K562 (cell line): ENCODE measurements around the gene GOLIM4. TPM values are rescaled to one million over a fixed set of nuclear protein-coding genes. Genes with fewer than 3 reads are reported as not detected.

ENCODE experiments used
- ARID1B ChIP-seq: fragments of 450-650 bp; IDR thresholded peaks from 2 replicates; pipeline ENCODE4 v1.6.1; 2016; ENCODE audit warnings: antibody characterized with exemption, mild to moderate bottlenecking, inconsistent platforms
- CBFA2T2 ChIP-seq: fragments of 450-650 bp; conservative IDR thresholded peaks from 2 replicates; pipeline ENCODE4 v1.6.1; 2017; ENCODE audit warnings: mild to moderate bottlenecking
- DPF2 ChIP-seq: fragments of 450-650 bp; IDR thresholded peaks from 2 replicates; pipeline ENCODE4 v1.6.1; 2016
- FOSL1 ChIP-seq: fragments of 200-800 bp; sonication (Bioruptor generic); conservative IDR thresholded peaks from 2 replicates; pipeline ENCODE4 v1.6.1; 2016; ENCODE audit warnings: missing genetic modification characterization, missing compliant biosample characterization
- GATAD2B ChIP-seq: fragments of 450-650 bp; IDR thresholded peaks from 2 replicates; pipeline ENCODE4 v1.6.1; 2017; ENCODE audit warnings: mild to moderate bottlenecking, borderline replicate concordance
- HDAC3 ChIP-seq: fragments of 450-650 bp; IDR thresholded peaks from 2 replicates; pipeline ENCODE4 v1.6.1; 2018; ENCODE audit warnings: borderline replicate concordance, mild to moderate bottlenecking, moderate library complexity; ENCODE audit not compliant: partially characterized antibody
- MAZ ChIP-seq, 2 experiments: fragments of 450-650 bp in 1 of 2; sonication (generic) in 1 of 2; formaldehyde crosslinking; IDR thresholded peaks in 1 of 2; conservative IDR thresholded peaks in 1 of 2; 2 replicates each; pipeline versions ENCODE4 v1.4.0 to v1.5.0; 2020; ENCODE audit warnings: mild to moderate bottlenecking in 1 of 2, missing genetic modification reagents in 1 of 2
- MBD2 ChIP-seq: sonication (generic); IDR thresholded peaks from 2 replicates; pipeline ENCODE4 v1.6.1; 2016; ENCODE audit warnings: low read depth, borderline replicate concordance
- MEF2D ChIP-seq: conservative IDR thresholded peaks from 2 replicates; pipeline ENCODE4 v1.6.1; 2016; ENCODE audit warnings: low read depth, missing genetic modification characterization, missing compliant biosample characterization
- NBN ChIP-seq: fragments of 450-650 bp; IDR thresholded peaks from 2 replicates; pipeline ENCODE4 v1.6.1; 2016; ENCODE audit warnings: low read depth, mild to moderate bottlenecking
- NFATC3 ChIP-seq: fragments of 450-650 bp; IDR thresholded peaks from 2 replicates; pipeline ENCODE4 v1.6.1; 2017; ENCODE audit warnings: mild to moderate bottlenecking
- NFIC ChIP-seq: fragments of 450-650 bp; IDR thresholded peaks from 2 replicates; pipeline ENCODE4 v1.6.1; 2017; ENCODE audit warnings: mild to moderate bottlenecking, inconsistent platforms
- NR2F6 ChIP-seq: fragments of 450-650 bp; formaldehyde crosslinking; IDR thresholded peaks from 2 replicates; pipeline ENCODE4 v1.4.0; 2020; ENCODE audit warnings: mild to moderate bottlenecking
- PBX2 ChIP-seq, 2 experiments: IDR thresholded peaks in 1 of 2; conservative IDR thresholded peaks in 1 of 2; 2 replicates each; pipeline ENCODE4 v1.6.1; 2016; ENCODE audit warnings: low read depth in 2 of 2, mild to moderate bottlenecking in 1 of 2, missing compliant biosample characterization in 1 of 2, missing genetic modification characterization in 1 of 2, moderate library complexity in 1 of 2
- RCOR1 ChIP-seq, 2 experiments: IDR thresholded peaks; 2 replicates each; pipeline ENCODE4 v1.6.1; 2012; ENCODE audit warnings: low read depth in 2 of 2, low read length in 2 of 2, borderline replicate concordance in 1 of 2, improper control_type of control experiment in 1 of 2
- RFX1 ChIP-seq: fragments of 450-650 bp; IDR thresholded peaks from 2 replicates; pipeline ENCODE4 v1.6.1; 2016; ENCODE audit warnings: mild to moderate bottlenecking, moderate library complexity
- SMARCC2 ChIP-seq: fragments of 450-650 bp; IDR thresholded peaks from 2 replicates; pipeline ENCODE4 v1.6.1; 2017; ENCODE audit warnings: antibody characterized with exemption, moderate library complexity, mild to moderate bottlenecking, low read depth
- STAT5A ChIP-seq: IDR thresholded peaks from 2 replicates; pipeline ENCODE4 v1.6.1; 2012; ENCODE audit warnings: low read length, inconsistent platforms, borderline replicate concordance
- TCF7 ChIP-seq: sonication (generic); IDR thresholded peaks from 2 replicates; pipeline ENCODE4 v1.6.1; 2016; ENCODE audit warnings: antibody characterized with exemption, borderline replicate concordance
- TEAD4 ChIP-seq, 2 experiments: sonication (generic) in 1 of 2; formaldehyde crosslinking in 1 of 2; IDR thresholded peaks; 2 replicates each; pipeline versions ENCODE4 v1.6.1 to v1.8.0; 2012 to 2022; ENCODE audit warnings: borderline replicate concordance in 1 of 2, inconsistent platforms in 1 of 2, low read length in 1 of 2, mild to moderate bottlenecking in 1 of 2, missing genetic modification reagents in 1 of 2
- ZNF146 ChIP-seq: IDR thresholded peaks from one replicate; pipeline ENCODE4 v1.6.1; 2018; ENCODE audit warnings: missing compliant biosample characterization; ENCODE audit not compliant: unreplicated experiment
- ZNF592 ChIP-seq: fragments of 450-650 bp; IDR thresholded peaks from 2 replicates; pipeline ENCODE4 v1.6.1; 2017; ENCODE audit warnings: antibody characterized with exemption, mild to moderate bottlenecking
- polyA plus RNA-seq, 8 experiments: library from polyadenylated mRNA; depleted of rRNA in 4 of 8; stranded (reverse) in 5 of 8; unstranded in 3 of 8; fragments of >200 nt; fragmentation: Nextera tagmentation in 2 of 8; fragmentation: Illumina TruSeq in 1 of 8; extraction: Ambion mirVana in 2 of 8; extraction: Trizol in 1 of 8; gene quantifications; 2 replicates each; pipeline versions ENCODE4 v1.2.1 to v1.2.3, GENCODE V29; 2011 to 2014; ENCODE audit warnings: inconsistent platforms in 1 of 8, missing spikeins in 1 of 8
- total RNA-seq, 7 experiments: library from RNA; depleted of rRNA in 6 of 7; stranded (reverse); fragments of >200 nt in 6 of 7; fragmentation: Illumina TruSeq in 2 of 7; extraction: Trizol in 2 of 7; gene quantifications; 2 replicates each; pipeline versions ENCODE4 v1.2.1 to v1.2.3, GENCODE V29; 2011 to 2021; ENCODE audit warnings: low replicate concordance in 1 of 7

The GOLIM4 gene
- total and polyA plus RNA-seq, 9 of the 15 experiments (the other 6 are each of a cell fraction or from before 2014, with no cell fraction given): 9.3 to 39.4 (median 31.0) TPM

GRCh38 chr3:168034152-168034928 lies 61.4 kb downstream of the GOLIM4 start (continued):
- TF ChIP-seq RCOR1 (IDR thresholded peaks at IDR 0.05; ENCODE audit: borderline replicate concordance in 1 of 2, low read depth in 2 of 2, low read length in 2 of 2) (no peak), NFIC (peak; percentile 66), MBD2 (no peak), ARID1B (peak; percentile 90), DPF2 (peak; percentile 79), CBFA2T2 (peak; percentile 67), SMARCC2 (peak; percentile 77), STAT5A (peak; percentile 66; the same call in 1 of the 2 replicates), TEAD4 (IDR thresholded peaks at IDR 0.05; ENCODE audit: low read length) (peak; percentile 87), TEAD4 (CRISPR knock-in tag; IDR thresholded peaks at IDR 0.05; ENCODE audit: borderline replicate concordance) (no peak), ZNF592 (0 out of 2 replicates have a peak, but pooled peaks have one; percentile 24), NBN (no peak), ZNF146 (CRISPR knock-in tag) (no peak), MAZ (CRISPR knock-in tag; conservative IDR thresholded peaks at IDR 0.05 in 1 of 2, IDR thresholded peaks at IDR 0.05 in 1 of 2) (0 out of 4 replicates have a peak, but pooled peaks of 1 of the 2 experiments have one; percentile 9), MEF2D (tag) (peak; percentile 89), NR2F6 (CRISPR knock-in tag) (no peak), FOSL1 (tag) (peak; percentile 95), PBX2 (CRISPR knock-in tag; IDR thresholded peaks at IDR 0.05; ENCODE audit: low read depth) (no peak), PBX2 (tag; conservative IDR thresholded peaks at IDR 0.05; ENCODE audit: low read depth) (peak; percentile 63), RFX1 (no peak), NFATC3 (0 out of 2 replicates have a peak, but pooled peaks have one; percentile 69), GATAD2B (0 out of 2 replicates have a peak, but pooled peaks have one; percentile 46), HDAC3 (no peak), TCF7 (no peak)
